GM23338 (cell line): ENCODE data around the gene SS18. TPM values are rescaled to one million over a fixed set of nuclear protein-coding genes. Genes with fewer than 3 reads are reported as not detected.

Experiments used
- ATAC-seq: fragments of 200-7000 bp; cut with Tn5 transposase; 3 replicates; pipeline ENCODE4 v1.9.1; 2020
- DNase-seq: peaks from one replicate; pipeline ENCODE4 v3.0.0-alpha.2; 2015; ENCODE audit warnings: low spot score
- H2AFZ ChIP-seq: fragments of 200-600 bp; sonication (generic); 2 replicates; pipeline ENCODE4 v1.8.0; 2016; ENCODE audit warnings: antibody characterized with exemption, mild to moderate bottlenecking, moderate library complexity
- H3F3A ChIP-seq: fragments of 200-600 bp; sonication (generic); replicated peaks from 2 replicates; pipeline ENCODE4 v1.8.0; 2017; ENCODE audit warnings: antibody characterized with exemption, mixed run types, low read depth
- H3K27ac ChIP-seq: fragments of 200-600 bp; sonication (generic); 2 replicates; pipeline ENCODE4 v1.6.1; 2016; ENCODE audit warnings: low read depth
- H3K27me3 ChIP-seq: fragments of 200-600 bp; sonication (generic); 2 replicates; pipeline ENCODE4 v1.8.0; 2016; ENCODE audit warnings: mild to moderate bottlenecking, mixed run types, moderate library complexity; ENCODE audit not compliant: insufficient read depth
- H3K36me3 ChIP-seq: fragments of 200-600 bp; sonication (generic); 2 replicates; pipeline ENCODE4 v1.8.0; 2016; ENCODE audit warnings: mild to moderate bottlenecking; ENCODE audit not compliant: insufficient read depth
- H3K4me1 ChIP-seq: fragments of 200-600 bp; sonication (generic); 2 replicates; pipeline ENCODE4 v1.8.0; 2016; ENCODE audit warnings: mild to moderate bottlenecking, moderate library complexity; ENCODE audit not compliant: insufficient read depth
- H3K4me2 ChIP-seq: fragments of 200-600 bp; sonication (generic); 2 replicates; pipeline ENCODE4 v1.7.1; 2017; ENCODE audit warnings: mixed run types
- H3K4me3 ChIP-seq: fragments of 200-600 bp; sonication (generic); 2 replicates; pipeline ENCODE4 v1.6.1; 2016; ENCODE audit warnings: mixed run types
- H3K79me2 ChIP-seq: fragments of 200-600 bp; sonication (generic); replicated peaks from 2 replicates; pipeline ENCODE4 v1.8.0; 2017; ENCODE audit warnings: mild to moderate bottlenecking; ENCODE audit not compliant: insufficient read depth
- H3K9me2 ChIP-seq: fragments of 200-600 bp; sonication (generic); 2 replicates; pipeline ENCODE4 v1.8.0; 2017; ENCODE audit not compliant: insufficient read depth
- H4K20me1 ChIP-seq: fragments of 200-600 bp; sonication (generic); replicated peaks from 2 replicates; pipeline ENCODE4 v1.8.0; 2017; ENCODE audit warnings: mild to moderate bottlenecking; ENCODE audit not compliant: insufficient read depth
- H3K27ac Mint-ChIP-seq: 2 replicates; pipeline ENCODE4 v1.8.0; 2020; ENCODE audit warnings: inconsistent platforms, mild to moderate bottlenecking, moderate library complexity, mixed read lengths
- H3K27me3 Mint-ChIP-seq: 3 replicates; pipeline ENCODE4 v1.8.0; 2022; ENCODE audit warnings: low read depth, mild to moderate bottlenecking, moderate library complexity, mixed read lengths, inconsistent platforms; ENCODE audit not compliant: insufficient read depth, poor library complexity
- H3K36me3 Mint-ChIP-seq: 3 replicates; pipeline ENCODE4 v1.8.0; 2021; ENCODE audit warnings: low read depth, mild to moderate bottlenecking, inconsistent platforms, moderate library complexity, mixed read lengths
- H3K4me1 Mint-ChIP-seq: 3 replicates; pipeline ENCODE4 v1.8.0; 2020; ENCODE audit warnings: mild to moderate bottlenecking, inconsistent platforms, mixed read lengths
- H3K4me3 Mint-ChIP-seq: 3 replicates; pipeline ENCODE4 v1.8.0; 2021; ENCODE audit warnings: moderate library complexity, mild to moderate bottlenecking, inconsistent platforms, mixed read lengths
- H3K9me3 Mint-ChIP-seq: 3 replicates; pipeline ENCODE4 v1.8.0; 2020; ENCODE audit warnings: moderate library complexity, mild to moderate bottlenecking, inconsistent platforms, mixed read lengths
- CREB1 ChIP-seq: fragments of 250-450 bp; sonication (Bioruptor Pico); IDR thresholded peaks from 2 replicates; pipeline ENCODE4 v1.5.0; 2020; ENCODE audit warnings: low read depth, mild to moderate bottlenecking, moderate library complexity
- CTCF ChIP-seq, 2 experiments: fragments of 200-600 bp in 1 of 2; sonication (generic) in 1 of 2; conservative IDR thresholded peaks; 2 replicates each; pipeline versions ENCODE4 v1.5.1 to v1.6.1; 2016 to 2017; ENCODE audit warnings: antibody characterized with exemption in 2 of 2, low read depth in 2 of 2, mild to moderate bottlenecking in 2 of 2, moderate library complexity in 1 of 2
- ETS1 ChIP-seq: IDR thresholded peaks from 2 replicates; pipeline ENCODE4 v1.6.1; 2016; ENCODE audit warnings: antibody characterized with exemption
- EZH2 ChIP-seq: fragments of 200-600 bp; sonication (generic); IDR thresholded peaks from one replicate; pipeline ENCODE4 v1.8.0; 2017; ENCODE audit warnings: antibody characterized with exemption, mild to moderate bottlenecking, low read depth; ENCODE audit not compliant: unreplicated experiment
- EZH2phosphoT487 ChIP-seq: fragments of 200-600 bp; sonication (generic); IDR thresholded peaks from one replicate; pipeline ENCODE4 v1.8.1; 2018; ENCODE audit warnings: antibody characterized with exemption; ENCODE audit not compliant: unreplicated experiment
- JUNB ChIP-seq: IDR thresholded peaks from one replicate; pipeline ENCODE4 v1.6.1; 2016; ENCODE audit warnings: antibody characterized with exemption; ENCODE audit not compliant: unreplicated experiment
- NANOG ChIP-seq: IDR thresholded peaks from 2 replicates; pipeline ENCODE4 v1.6.1; 2016; ENCODE audit warnings: antibody characterized with exemption, borderline replicate concordance
- POLR2AphosphoS5 ChIP-seq: IDR thresholded peaks from 2 replicates; pipeline ENCODE4 v1.6.1; 2016; ENCODE audit warnings: antibody characterized with exemption, low read depth
- REST ChIP-seq: IDR thresholded peaks from one replicate; pipeline ENCODE4 v1.6.1; 2018; ENCODE audit warnings: antibody characterized with exemption; ENCODE audit not compliant: unreplicated experiment
- STAT1 ChIP-seq: IDR thresholded peaks from one replicate; pipeline ENCODE4 v1.6.1; 2016; ENCODE audit warnings: antibody characterized with exemption; ENCODE audit not compliant: unreplicated experiment
- ZNF114 ChIP-seq: fragments of 250-450 bp; sonication (Bioruptor Pico); IDR thresholded peaks from 2 replicates; pipeline ENCODE4 v1.5.0; 2020; ENCODE audit warnings: mild to moderate bottlenecking, moderate library complexity
- ZNF331 ChIP-seq: fragments of 250-450 bp; sonication (Bioruptor Pico); IDR thresholded peaks from 2 replicates; pipeline ENCODE4 v1.5.0; 2020; ENCODE audit warnings: low read depth, mild to moderate bottlenecking, moderate library complexity
- ZNF462 ChIP-seq: fragments of 250-450 bp; sonication (Bioruptor Pico); IDR thresholded peaks from 2 replicates; pipeline ENCODE4 v1.5.0; 2020; ENCODE audit warnings: mild to moderate bottlenecking, moderate library complexity
- polyA plus RNA-seq: library from polyadenylated mRNA; unstranded; fragments of >200 nt; fragmentation: Nextera tagmentation; extraction: Ambion mirVana; gene quantifications from 2 replicates; pipeline ENCODE4 v1.2.1, GENCODE V29; 2016
- total RNA-seq: library from RNA; depleted of rRNA; stranded (reverse); fragments of >200 nt; shearing (Covaris generic); gene quantifications from 2 replicates; pipeline ENCODE4 v1.2.3, GENCODE V29; 2014

SS18 gene
- total and polyA plus RNA-seq, 2 experiments from 2014 or later: 41.3 to 148 TPM

GRCh38 chr18:26071725-26072124, 18.7 kb downstream of the SS18 start (continued):
- TF ChIP-seq REST: no peak

- Histone ChIP-seq H3K36me3 (peaks cover 6% of the 10 kb centered on the region; the same call in 1 of the 2 replicates), H4K20me1 (no peaks in the 10 kb centered on the region; the same call in 1 of the 2 replicates), H3K79me2 (peaks cover 75% of the 10 kb centered on the region), H3K4me3 (no peak overlapping the region), H3K9me2 (no peaks in the 10 kb centered on the region), H3K4me1 (no peaks in the 10 kb centered on the region), H3F3A (no peaks in the 10 kb centered on the region), H3K27me3 (no peaks in the 10 kb centered on the region), H3K4me2 (no peak overlapping the region), H3K27ac (no peak overlapping the region), H2AFZ (no peak overlapping the region)
- Mint-ChIP-seq H3K4me3 (no peak overlapping the region), H3K27ac (no peak overlapping the region), H3K9me3 (no peaks in the 10 kb centered on the region; the same call in 2 of the 3 replicates), H3K4me1 (no peaks in the 10 kb centered on the region), H3K27me3 (no peaks in the 10 kb centered on the region), H3K36me3 (peaks cover 72% of the 10 kb centered on the region)
- ATAC-seq: no peak
- no peak for DNase-seq
- TF ChIP-seq CREB1 (CRISPR knock-in tag): no peak
- TF ChIP-seq EZH2phosphoT487: no peak
- no peak for TF ChIP-seq ZNF331 (CRISPR knock-in tag)
- no peak for TF ChIP-seq STAT1
- no peak for TF ChIP-seq CTCF (conservative IDR thresholded peaks at IDR 0.05; ENCODE audit: low read depth in 2 of 2)
- no peak for TF ChIP-seq ETS1
- TF ChIP-seq ZNF114 (CRISPR knock-in tag): no peak
- no peak for TF ChIP-seq JUNB
- no peak for TF ChIP-seq POLR2AphosphoS5
- no peak for TF ChIP-seq NANOG
- TF ChIP-seq ZNF462: no peak
- no peak for TF ChIP-seq EZH2
These were observed 19.4 kb downstream of the SS18 start for GRCh38 chr18:26071020-26071419.
